ENCODE results near the gene CAVIN4. TPM values are rescaled to one million over a fixed set of nuclear protein-coding genes. Genes with fewer than 3 reads are reported as not detected.

Gene CAVIN4
- total and polyA plus RNA-seq, 2 of the 13 experiments (the other 11 are each of a cell fraction or from before 2014, with no cell fraction given): 0.54 to 1.00 TPM

- no TSS peak for BruUV-seq (replicated peaks)
- H4K20me1 ChIP-seq (ENCODE audit: insufficient read depth, low read length): no peaks in the 10 kb centered on the region
- no peak overlapping the region for H3K4me2 ChIP-seq (ENCODE audit: low read depth, low read length)
- ChIA-PET POLR2A (no interaction called here), CTCF (ENCODE audit: low intra/inter-chr PET ratio, low total read pairs) (no interaction called here)
- no peaks in the 10 kb centered on the region for H3K36me3 ChIP-seq (replicated peaks in 1 of 2; ENCODE audit: control insufficient read depth in 1 of 2, insufficient read depth in 2 of 2, low read length in 2 of 2)
- H3K27me3 ChIP-seq (ENCODE audit: control insufficient read depth in 1 of 2, insufficient read depth in 2 of 2, low read length in 2 of 2): no peaks in the 10 kb centered on the region
- H2AFZ ChIP-seq (ENCODE audit: low read length): no peak overlapping the region
- no peak overlapping the region for H3K9ac ChIP-seq (ENCODE audit: insufficient read depth, low read depth, low read length)
- FAIRE-seq (no peak), ATAC-seq (no peak), DNase-seq (ENCODE audit: low spot score) (no peak)
- in situ Hi-C loops (cut with HindIII; ENCODE audit: extremely low pct_ligation_motif_present, low pct_unique_long_range_greater_than_20kb): no loop called here
- TF ChIP-seq ZNF121 (CRISPR knock-in tag; IDR thresholded peaks at IDR 0.05) (no peak), ZNF317 (CRISPR knock-in tag; IDR thresholded peaks at IDR 0.05) (no peak), ARID3A (IDR thresholded peaks at IDR 0.05; ENCODE audit: low read depth, low read length) (no peak), HMGA1 (CRISPR knock-in tag; conservative IDR thresholded peaks at IDR 0.05) (no peak), ATF1 (CRISPR knock-in tag; IDR thresholded peaks at IDR 0.05) (no peak), PHB2 (IDR thresholded peaks at IDR 0.05; ENCODE audit: partially characterized antibody) (no peak), SMAD3 (CRISPR knock-in tag; IDR thresholded peaks at IDR 0.05) (no peak), CBX1 (IDR thresholded peaks at IDR 0.05; ENCODE audit: low read depth) (no peak), TCF7L2 (IDR thresholded peaks at IDR 0.05; ENCODE audit: low read depth, low read length) (no peak), ZNF772 (CRISPR knock-in tag; IDR thresholded peaks at IDR 0.05) (no peak), ZNF891 (CRISPR knock-in tag; IDR thresholded peaks at IDR 0.05) (no peak), CEBPG (CRISPR knock-in tag; IDR thresholded peaks at IDR 0.05) (no peak), TSC22D2 (CRISPR knock-in tag; IDR thresholded peaks at IDR 0.05; ENCODE audit: borderline replicate concordance) (no peak)
- TF ChIP-seq, protein P1, sequence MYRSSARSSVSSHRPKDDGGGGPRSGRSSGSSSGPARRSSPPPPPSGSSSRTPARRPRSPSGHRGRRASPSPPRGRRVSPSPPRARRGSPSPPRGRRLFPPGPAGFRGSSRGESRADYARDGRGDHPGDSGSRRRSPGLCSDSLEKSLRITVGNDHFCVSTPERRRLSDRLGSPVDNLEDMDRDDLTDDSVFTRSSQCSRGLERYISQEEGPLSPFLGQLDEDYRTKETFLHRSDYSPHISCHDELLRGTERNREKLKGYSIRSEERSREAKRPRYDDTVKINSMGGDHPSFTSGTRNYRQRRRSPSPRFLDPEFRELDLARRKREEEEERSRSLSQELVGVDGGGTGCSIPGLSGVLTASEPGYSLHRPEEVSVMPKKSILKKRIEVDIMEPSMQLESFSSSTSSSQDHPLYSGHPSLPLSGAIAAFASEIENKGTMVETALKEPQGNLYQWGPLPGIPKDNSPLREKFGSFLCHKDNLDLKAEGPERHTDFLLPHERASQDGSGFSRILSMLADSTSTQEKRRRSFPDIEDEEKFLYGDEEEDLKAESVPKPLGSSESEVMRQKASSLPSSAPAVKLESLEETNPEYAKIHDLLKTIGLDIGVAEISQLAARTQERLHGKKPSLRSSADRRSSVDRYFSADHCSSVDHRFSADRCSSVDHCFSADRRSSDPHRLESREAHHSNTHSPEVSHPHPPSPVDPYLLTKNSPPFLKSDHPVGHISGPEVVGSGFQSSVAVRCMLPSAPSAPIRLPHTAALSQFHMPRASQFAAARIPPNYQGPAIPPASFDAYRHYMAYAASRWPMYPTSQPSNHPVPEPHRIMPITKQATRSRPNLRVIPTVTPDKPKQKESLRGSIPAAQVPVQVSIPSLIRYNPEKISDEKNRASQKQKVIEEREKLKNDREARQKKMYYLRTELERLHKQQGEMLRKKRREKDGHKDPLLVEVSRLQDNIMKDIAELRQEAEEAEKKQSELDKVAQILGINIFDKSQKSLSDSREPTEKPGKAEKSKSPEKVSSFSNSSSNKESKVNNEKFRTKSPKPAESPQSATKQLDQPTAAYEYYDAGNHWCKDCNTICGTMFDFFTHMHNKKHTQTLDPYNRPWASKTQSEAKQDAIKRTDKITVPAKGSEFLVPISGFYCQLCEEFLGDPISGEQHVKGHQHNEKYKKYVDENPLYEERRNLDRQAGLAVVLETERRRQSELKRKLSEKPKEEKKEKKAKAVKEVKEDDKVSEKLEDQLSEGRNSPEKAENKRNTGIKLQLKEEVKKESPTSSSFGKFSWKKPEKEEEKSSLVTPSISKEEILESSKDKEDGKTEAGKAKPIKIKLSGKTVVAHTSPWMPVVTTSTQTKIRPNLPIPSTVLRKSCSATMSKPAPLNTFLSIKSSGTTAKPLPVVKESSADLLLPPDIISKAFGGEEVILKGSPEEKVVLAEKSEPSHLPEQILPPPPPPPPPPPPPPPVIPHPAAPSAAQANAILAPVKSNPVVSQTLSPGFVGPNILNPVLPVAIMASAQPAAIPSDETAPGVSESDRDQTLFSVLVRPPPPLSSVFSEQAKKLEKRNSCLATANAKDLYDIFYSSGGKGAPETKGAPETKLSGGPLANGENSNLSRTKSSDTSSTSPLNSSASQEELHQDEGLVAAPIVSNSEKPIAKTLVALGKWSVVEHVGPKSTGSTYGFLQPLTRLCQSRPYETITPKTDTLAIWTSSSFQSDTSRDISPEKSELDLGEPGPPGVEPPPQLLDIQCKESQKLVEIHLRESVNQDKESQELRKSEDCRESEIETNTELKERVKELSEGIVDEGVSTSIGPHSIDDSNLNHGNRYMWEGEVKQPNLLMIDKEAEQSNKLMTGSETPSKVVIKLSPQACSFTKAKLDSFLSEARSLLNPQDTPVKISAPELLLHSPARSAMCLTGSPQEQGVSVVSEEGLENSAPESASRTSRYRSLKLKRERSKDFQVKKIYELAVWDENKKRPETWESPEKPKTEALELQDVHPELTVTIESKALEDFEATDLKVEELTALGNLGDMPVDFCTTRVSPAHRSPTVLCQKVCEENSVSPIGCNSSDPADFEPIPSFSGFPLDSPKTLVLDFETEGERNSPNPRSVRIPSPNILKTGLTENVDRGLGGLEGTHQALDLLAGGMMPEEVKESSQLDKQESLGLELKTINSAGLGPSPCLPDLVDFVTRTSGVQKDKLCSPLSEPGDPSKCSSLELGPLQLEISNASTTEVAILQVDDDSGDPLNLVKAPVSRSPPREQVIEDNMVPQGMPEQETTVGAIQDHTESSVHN (CRISPR knock-in tag; IDR thresholded peaks at IDR 0.05): no peak
- H3K79me2 ChIP-seq (ENCODE audit: insufficient read depth, low read length): no peaks in the 10 kb centered on the region
- 85% methylated on average over 3 of the region's 3 CpGs for WGBS (ENCODE audit: low lambda C conversion rate)
- H3K4me3 ChIP-seq (replicated peaks in 1 of 3; ENCODE audit: insufficient read depth in 1 of 3, low read depth in 2 of 3, low read length in 3 of 3): no peak overlapping the region
- no peaks in the 10 kb centered on the region for H3K9me3 ChIP-seq (ENCODE audit: low read length)
- intact Hi-C loops (cut with micrococcal nuclease; ENCODE audit: unreplicated experiment): no loop called here
- H3K27ac ChIP-seq (ENCODE audit: extremely low read length, insufficient read depth, low read length): no peak overlapping the region
- no peaks in the 10 kb centered on the region for H3K4me1 ChIP-seq (ENCODE audit: insufficient read depth, low read length)
These were observed 4.1 kb upstream of the CAVIN4 start for GRCh38 chr9:100573655-100574260.

Measured in HepG2 (cell line).